Testis (tissue), 3 donors: ENCODE data around the gene SCFD2. TPM values are rescaled to one million over a fixed set of nuclear protein-coding genes. Genes with fewer than 3 reads are reported as not detected.
"Not testable (repeated sequence)": the region's sequence is repeated elsewhere in the genome, so short reads cannot be mapped to it uniquely, and the experiment has no call there.

Experiments
- DNase-seq: peaks from one replicate; pipeline ENCODE4 v3.0.0-alpha.2; 2019
- H3K27ac ChIP-seq, 2 donors: fragments of 200-600 bp; sonication (generic); one replicate each; pipeline ENCODE4 v1.5.1; 2019
- H3K27me3 ChIP-seq: fragments of 200-600 bp; sonication (generic); one replicate; pipeline ENCODE4 v1.5.1; 2019
- H3K36me3 ChIP-seq: fragments of 200-600 bp; sonication (generic); one replicate; pipeline ENCODE4 v1.5.1; 2017; ENCODE audit warnings: low read depth; ENCODE audit errors: missing control alignments
- H3K4me1 ChIP-seq: fragments of 200-600 bp; sonication (generic); one replicate; pipeline ENCODE4 v1.5.1; 2019
- H3K4me3 ChIP-seq, 2 donors: fragments of 200-600 bp; sonication (generic); one replicate each; pipeline ENCODE4 v1.5.1; 2017 to 2019
- H3K9me3 ChIP-seq: fragments of 200-600 bp; sonication (generic); one replicate; pipeline ENCODE4 v1.5.1; 2017
- POLR2A ChIP-seq: fragments of 450-650 bp; IDR thresholded peaks from one replicate; pipeline ENCODE4 v1.6.1; 2017; ENCODE audit warnings: antibody characterized with exemption, mild to moderate bottlenecking, moderate library complexity
- WGBS, 2 donors: methylation state at CpG; one replicate each; pipeline ENCODE4 v1.1.5; 2018; 5-methylcytosine and 5-hydroxymethylcytosine counted together
- intact Hi-C: fragments of 100-400 bp; cut with DNase I; formaldehyde crosslinking; loops from one replicate; pipeline ENCODE4 v1.15.1; 2023; ENCODE audit warnings: low total_unique reads
- polyA plus RNA-seq: library from polyadenylated mRNA; stranded (reverse); fragments of 350-450 nt; fragmentation: Illumina TruSeq; extraction: RNeasy Lipid Tissue Mini Kit (QIAGEN cat#74804); gene quantifications from one replicate; pipeline ENCODE4 v1.2.3, GENCODE V29; 2014; ENCODE audit warnings: low read depth, low replicate concordance; ENCODE audit not compliant: insufficient read depth
- total RNA-seq, 2 donors: library from RNA; depleted of rRNA; stranded (reverse); fragments of >200 nt; gene quantifications; one replicate each; pipeline ENCODE4 v1.2.3, GENCODE V29; 2016
- TF ChIP-seq, protein P1 (sequence below), 3 experiments: fragments of 450-650 bp in 2 of 3; fragments of 200-600 bp in 1 of 3; sonication (generic) in 1 of 3; IDR thresholded peaks; one replicate each; pipeline ENCODE4 v1.5.1; 2016 to 2019; ENCODE audit warnings: antibody characterized with exemption in 3 of 3, mild to moderate bottlenecking in 2 of 3, moderate library complexity in 1 of 3

Gene SCFD2
- total and polyA plus RNA-seq, 3 donors from 2014 or later: 6.0 to 24.5 (median 21.3) TPM

DNA sequence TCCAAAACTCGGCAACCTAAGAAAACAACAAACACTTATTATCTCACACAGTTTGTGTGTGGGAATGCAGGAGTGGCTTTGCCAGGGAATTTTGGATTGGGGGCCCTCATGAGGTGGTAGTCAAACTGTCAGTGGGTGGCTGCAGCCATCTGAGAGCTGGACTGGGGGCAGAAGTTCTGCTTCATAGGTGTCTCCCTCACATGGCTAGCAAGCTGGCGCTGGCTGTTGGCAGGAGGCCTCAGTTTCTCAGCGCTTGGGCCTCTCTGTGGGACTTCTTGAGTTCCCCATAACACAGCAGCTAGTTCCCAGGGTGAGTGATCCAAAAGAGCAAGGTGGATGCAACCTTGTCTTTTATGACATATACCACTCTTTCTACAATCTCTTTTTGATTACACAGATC, 529.7 kb downstream of the SCFD2 start:
- Histone ChIP-seq H3K4me1 (peaks cover 10% of the 10 kb centered on the region), H3K27ac (no peak overlapping the region), H3K36me3 (no peaks in the 10 kb centered on the region), H3K4me3 (no peak overlapping the region), H3K27me3 (no peaks in the 10 kb centered on the region), H3K9me3 (no peaks in the 10 kb centered on the region)
- no peak for DNase-seq
- no peak for TF ChIP-seq POLR2A
- TF ChIP-seq, protein P1, sequence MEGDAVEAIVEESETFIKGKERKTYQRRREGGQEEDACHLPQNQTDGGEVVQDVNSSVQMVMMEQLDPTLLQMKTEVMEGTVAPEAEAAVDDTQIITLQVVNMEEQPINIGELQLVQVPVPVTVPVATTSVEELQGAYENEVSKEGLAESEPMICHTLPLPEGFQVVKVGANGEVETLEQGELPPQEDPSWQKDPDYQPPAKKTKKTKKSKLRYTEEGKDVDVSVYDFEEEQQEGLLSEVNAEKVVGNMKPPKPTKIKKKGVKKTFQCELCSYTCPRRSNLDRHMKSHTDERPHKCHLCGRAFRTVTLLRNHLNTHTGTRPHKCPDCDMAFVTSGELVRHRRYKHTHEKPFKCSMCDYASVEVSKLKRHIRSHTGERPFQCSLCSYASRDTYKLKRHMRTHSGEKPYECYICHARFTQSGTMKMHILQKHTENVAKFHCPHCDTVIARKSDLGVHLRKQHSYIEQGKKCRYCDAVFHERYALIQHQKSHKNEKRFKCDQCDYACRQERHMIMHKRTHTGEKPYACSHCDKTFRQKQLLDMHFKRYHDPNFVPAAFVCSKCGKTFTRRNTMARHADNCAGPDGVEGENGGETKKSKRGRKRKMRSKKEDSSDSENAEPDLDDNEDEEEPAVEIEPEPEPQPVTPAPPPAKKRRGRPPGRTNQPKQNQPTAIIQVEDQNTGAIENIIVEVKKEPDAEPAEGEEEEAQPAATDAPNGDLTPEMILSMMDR (IDR thresholded peaks at IDR 0.05): no peak
- intact Hi-C loops: no loop called here
- WGBS, 2 donors: 85 to 86% methylated on average over 3 of the region's 3 CpGs

DNA sequence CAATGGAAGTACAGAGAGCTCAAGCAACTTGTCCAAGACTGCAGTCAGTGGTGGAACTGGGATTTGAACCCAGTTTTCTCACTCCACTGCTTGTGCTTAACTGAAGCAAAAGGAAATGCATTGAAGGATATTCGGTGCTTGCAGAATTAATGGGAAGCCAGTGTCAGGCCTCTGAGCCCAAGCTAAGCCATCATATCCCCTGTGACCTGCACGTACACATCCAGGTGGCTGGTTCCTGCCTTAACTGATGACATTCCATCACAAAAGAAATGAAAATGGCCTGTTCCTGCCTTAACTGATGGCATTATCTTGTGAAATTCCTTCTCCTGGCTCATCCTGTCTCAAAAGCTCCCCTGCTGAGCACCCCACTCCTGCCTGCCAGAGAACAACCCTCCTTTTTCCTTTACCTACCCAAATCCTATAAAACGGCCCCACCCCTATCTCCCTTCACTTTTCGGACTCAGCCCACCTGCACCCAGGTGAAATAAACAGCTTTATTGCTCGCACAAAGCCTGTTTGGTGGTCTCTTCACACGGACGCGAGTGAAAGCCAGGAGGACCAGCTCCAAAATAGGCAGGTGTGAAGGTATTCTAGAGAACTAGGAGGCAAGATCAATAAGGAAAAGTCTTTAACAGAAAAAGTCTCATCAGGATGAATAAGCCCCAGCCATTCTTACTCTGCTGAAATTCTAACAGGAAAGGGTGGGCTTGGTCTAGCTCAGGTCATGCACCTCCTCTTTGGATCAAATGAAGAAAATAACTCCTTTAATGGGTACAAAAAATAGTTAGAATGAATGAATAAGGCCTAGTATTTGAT, 531.0 kb downstream of the SCFD2 start:
- DNase-seq, intact Hi-C loops, H3K36me3 ChIP-seq, H3K27me3 ChIP-seq, H3K4me3 ChIP-seq, H3K27ac ChIP-seq, H3K9me3 ChIP-seq: not testable (repeated sequence)
- H3K4me1 ChIP-seq: peaks cover 10% of the 10 kb centered on the region
- 86 to 95% methylated on average over 8 of the region's 8 CpGs for WGBS, 2 donors

DNA sequence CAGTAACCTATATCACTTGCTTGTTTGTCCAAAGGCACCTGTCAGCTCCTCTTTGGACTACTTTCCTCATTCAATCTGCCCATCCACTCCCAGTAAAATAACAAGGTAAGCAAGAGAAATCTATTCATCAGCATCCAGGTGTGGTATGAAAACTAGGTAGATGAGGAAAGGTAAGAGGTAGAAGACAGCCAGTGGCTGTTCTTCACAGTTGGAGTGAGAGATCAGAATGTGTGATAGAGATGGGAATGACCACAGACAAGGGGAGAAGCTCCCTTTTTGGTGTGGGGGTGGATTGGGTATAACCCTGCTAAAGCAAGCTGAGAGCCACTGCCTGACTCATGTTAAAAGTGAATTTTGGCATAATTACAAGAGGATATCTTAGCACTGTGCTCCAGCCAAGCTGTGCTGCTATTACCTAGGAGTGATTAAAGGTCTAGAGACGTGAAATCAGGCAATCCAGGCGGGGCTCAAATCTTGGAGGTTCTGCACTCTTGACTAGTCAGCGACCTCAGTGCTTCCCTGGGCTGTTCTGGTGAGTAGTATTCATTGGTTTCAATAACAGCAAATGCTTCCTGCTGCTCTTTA, 531.8 kb downstream of the SCFD2 start:
- 76 to 82% methylated on average over 3 of the region's 3 CpGs for WGBS, 2 donors
- H3K27ac ChIP-seq: no peak overlapping the region
- TF ChIP-seq, protein P1 (IDR thresholded peaks at IDR 0.05): no peak
- no peak for TF ChIP-seq POLR2A
- no peaks in the 10 kb centered on the region for H3K27me3 ChIP-seq
- peaks cover 9% of the 10 kb centered on the region for H3K4me1 ChIP-seq
- no peaks in the 10 kb centered on the region for H3K36me3 ChIP-seq
- no peak overlapping the region for H3K4me3 ChIP-seq
- intact Hi-C loops: no loop called here
- DNase-seq: no peak
- no peaks in the 10 kb centered on the region for H3K9me3 ChIP-seq

DNA sequence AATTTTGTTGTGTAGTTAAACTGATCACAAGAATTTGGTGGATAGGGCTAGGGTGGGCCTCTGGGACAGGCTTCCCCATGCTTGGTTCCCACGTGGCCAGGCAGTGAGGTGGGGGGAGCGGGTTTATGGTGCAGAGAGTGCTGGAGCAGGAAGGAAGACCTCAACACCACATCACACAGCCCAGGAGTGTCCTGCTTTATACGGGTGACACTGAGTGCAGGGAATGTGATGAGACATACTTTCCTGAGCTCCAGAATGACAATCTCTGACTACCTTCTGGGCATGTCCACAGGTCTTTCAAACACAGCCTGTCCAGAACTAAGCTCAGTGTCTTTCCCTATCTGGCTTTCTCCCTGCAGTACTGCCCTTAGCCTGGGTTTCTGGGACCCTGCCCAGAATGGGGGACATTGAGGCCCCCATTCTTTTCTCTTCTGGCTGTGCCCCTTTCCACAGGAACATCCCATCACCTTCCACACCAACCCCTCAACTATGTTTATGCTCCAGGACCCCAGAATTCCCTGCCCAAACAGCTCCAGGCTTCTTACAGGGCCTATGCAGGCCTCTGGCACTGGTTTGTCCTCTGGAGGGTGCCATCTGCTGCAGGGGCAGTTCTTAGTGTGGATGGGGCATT, 540.3 kb downstream of the SCFD2 start:
- Histone ChIP-seq H3K27ac (no peak overlapping the region), H3K4me3 (no peak overlapping the region), H3K36me3 (no peaks in the 10 kb centered on the region), H3K9me3 (no peaks in the 10 kb centered on the region), H3K4me1 (no peaks in the 10 kb centered on the region), H3K27me3 (no peaks in the 10 kb centered on the region)
- intact Hi-C loops: no loop called here
- DNase-seq: no peak
- TF ChIP-seq, protein P1 (IDR thresholded peaks at IDR 0.05): no peak
- TF ChIP-seq POLR2A: no peak
- whole genome bisulfite sequencing, 2 donors: 53 to 74% methylated on average over 3 of the region's 3 CpGs

DNA sequence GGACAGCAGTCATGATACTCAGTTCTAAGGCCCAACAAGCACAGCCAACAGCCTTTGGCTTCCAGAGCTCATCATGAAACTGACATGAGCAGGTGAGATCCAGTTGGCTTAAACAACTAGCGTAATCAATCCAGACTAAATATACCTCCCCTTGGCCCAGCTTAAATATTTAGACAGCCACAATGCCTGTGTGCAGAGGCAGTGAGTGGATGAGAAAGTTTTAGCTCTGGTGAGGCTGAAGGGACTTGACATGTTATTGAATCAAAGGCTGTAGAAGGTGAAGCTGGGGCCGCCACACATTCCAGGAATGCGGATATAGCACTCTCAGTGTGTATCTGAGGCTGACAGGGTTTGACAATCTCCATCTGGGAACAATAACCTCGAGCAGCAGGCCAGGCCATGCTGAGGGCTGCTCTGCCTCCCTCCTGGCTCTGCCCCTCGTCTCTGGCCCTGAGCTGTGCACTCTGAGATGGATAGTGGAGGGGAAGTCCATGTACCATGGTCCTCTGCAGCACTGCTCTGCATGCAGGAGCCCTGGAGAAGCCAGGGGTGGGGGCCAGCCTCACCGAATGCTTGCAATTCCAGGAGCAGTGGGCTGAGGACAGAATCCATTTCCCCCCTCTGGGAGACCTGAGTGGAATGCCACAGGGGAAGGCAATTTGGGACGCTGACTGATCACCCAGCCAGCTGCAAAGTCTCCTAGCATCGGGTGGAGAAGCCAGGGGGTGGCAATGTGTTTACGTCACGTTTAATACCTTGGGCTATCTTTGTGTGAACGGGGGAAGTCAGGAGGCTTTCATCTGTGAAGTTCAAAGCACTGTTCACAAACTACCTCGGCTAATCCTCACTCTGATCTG, 541.0 kb downstream of the SCFD2 start:
- intact Hi-C loops: no loop called here
- Histone ChIP-seq H3K9me3 (no peaks in the 10 kb centered on the region), H3K4me3 (no peak overlapping the region), H3K36me3 (no peaks in the 10 kb centered on the region), H3K27ac (no peak overlapping the region), H3K27me3 (no peaks in the 10 kb centered on the region), H3K4me1 (no peaks in the 10 kb centered on the region)
- WGBS, 2 donors: 65 to 72% methylated on average over 12 of the region's 12 CpGs
- no peak for DNase-seq
- no peak for TF ChIP-seq POLR2A
- TF ChIP-seq, protein P1 (IDR thresholded peaks at IDR 0.05): no peak
